Transverse colon (tissue), 4 donors: ENCODE data around the gene TEC.

Experiments used
- POLR2AphosphoS5 ChIP-seq, 3 donors: sonication (generic); formaldehyde crosslinking; IDR thresholded peaks; one replicate each; pipeline ENCODE4 v1.6.1; 2016; ENCODE audit warnings: antibody characterized with exemption in 3 of 3
- TF ChIP-seq, protein P1 (sequence below), 5 experiments: fragments of 200-600 bp in 3 of 5; fragments of 450-650 bp in 2 of 5; sonication (generic) in 3 of 5; IDR thresholded peaks; 1 replicate in 2 of 5; 2 replicates in 3 of 5; pipeline ENCODE4 v1.5.1; 2016 to 2017; ENCODE audit warnings: antibody characterized with exemption in 5 of 5, inconsistent platforms in 3 of 5, mild to moderate bottlenecking in 2 of 5, moderate library complexity in 1 of 5

DNA sequence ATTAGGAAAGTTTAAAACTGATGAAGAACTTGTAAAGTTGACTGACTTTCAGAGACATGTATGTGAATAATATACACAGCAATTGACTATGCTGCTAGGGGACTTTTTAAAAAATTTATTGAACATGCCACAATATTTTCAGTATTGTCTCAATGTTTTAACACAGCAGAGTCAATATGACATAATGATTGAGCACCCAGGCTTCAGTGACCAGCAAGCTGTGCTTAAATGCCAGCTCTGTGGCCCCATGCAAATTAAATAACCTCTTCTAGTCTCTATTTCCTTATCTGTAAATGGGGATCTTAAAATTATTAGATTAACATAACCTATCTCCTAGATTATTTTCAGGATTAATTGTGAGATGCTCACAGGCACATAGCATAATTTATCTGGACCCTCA lies 78.8 kb downstream of the TEC start:
- TF ChIP-seq, protein P1, sequence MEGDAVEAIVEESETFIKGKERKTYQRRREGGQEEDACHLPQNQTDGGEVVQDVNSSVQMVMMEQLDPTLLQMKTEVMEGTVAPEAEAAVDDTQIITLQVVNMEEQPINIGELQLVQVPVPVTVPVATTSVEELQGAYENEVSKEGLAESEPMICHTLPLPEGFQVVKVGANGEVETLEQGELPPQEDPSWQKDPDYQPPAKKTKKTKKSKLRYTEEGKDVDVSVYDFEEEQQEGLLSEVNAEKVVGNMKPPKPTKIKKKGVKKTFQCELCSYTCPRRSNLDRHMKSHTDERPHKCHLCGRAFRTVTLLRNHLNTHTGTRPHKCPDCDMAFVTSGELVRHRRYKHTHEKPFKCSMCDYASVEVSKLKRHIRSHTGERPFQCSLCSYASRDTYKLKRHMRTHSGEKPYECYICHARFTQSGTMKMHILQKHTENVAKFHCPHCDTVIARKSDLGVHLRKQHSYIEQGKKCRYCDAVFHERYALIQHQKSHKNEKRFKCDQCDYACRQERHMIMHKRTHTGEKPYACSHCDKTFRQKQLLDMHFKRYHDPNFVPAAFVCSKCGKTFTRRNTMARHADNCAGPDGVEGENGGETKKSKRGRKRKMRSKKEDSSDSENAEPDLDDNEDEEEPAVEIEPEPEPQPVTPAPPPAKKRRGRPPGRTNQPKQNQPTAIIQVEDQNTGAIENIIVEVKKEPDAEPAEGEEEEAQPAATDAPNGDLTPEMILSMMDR (IDR thresholded peaks at IDR 0.05) = no peak
- TF ChIP-seq POLR2AphosphoS5 (IDR thresholded peaks at IDR 0.05) = no peak
